Chondrocyte (in vitro differentiated cells): Measurements from ENCODE around the gene ARSB. TPM values are rescaled to one million over a fixed set of nuclear protein-coding genes. Genes with fewer than 3 reads are reported as not detected.

Experiments
- DNase-seq: peaks from one replicate; pipeline ENCODE4 v3.0.0; 2021; ENCODE audit warnings: mixed read lengths, low spot score
- H3K27ac Mint-ChIP-seq: one replicate; pipeline ENCODE4 v1.8.0; 2021; ENCODE audit warnings: mild to moderate bottlenecking, moderate library complexity, mixed read lengths; ENCODE audit not compliant: unreplicated experiment
- H3K27me3 Mint-ChIP-seq: 2 replicates; pipeline ENCODE4 v1.8.0; 2021; ENCODE audit warnings: low read depth, mixed read lengths
- H3K36me3 Mint-ChIP-seq: 2 replicates; pipeline ENCODE4 v1.8.0; 2021; ENCODE audit warnings: low read depth, mixed read lengths
- H3K4me1 Mint-ChIP-seq: 2 replicates; pipeline ENCODE4 v1.8.0; 2021; ENCODE audit warnings: low read depth, mild to moderate bottlenecking, mixed read lengths
- H3K4me3 Mint-ChIP-seq: one replicate; pipeline ENCODE4 v1.8.0; 2021; ENCODE audit warnings: mild to moderate bottlenecking, moderate library complexity, mixed read lengths; ENCODE audit not compliant: unreplicated experiment
- H3K9me3 Mint-ChIP-seq: 2 replicates; pipeline ENCODE4 v1.8.0; 2021; ENCODE audit warnings: low read depth, mixed read lengths
- total RNA-seq: library from RNA; stranded (reverse); gene quantifications from 3 replicates; pipeline ENCODE4 v1.2.1, GENCODE V29; 2021
- TF ChIP-seq, protein P1 (sequence below): fragments of 200-600 bp; sonication (generic); IDR thresholded peaks from 2 replicates; pipeline ENCODE4 v1.5.0; 2021; ENCODE audit warnings: antibody characterized with exemption, mild to moderate bottlenecking, moderate library complexity

The ARSB gene
- total RNA-seq, 1 donor from 2014 or later, result 45.1 TPM

DNA sequence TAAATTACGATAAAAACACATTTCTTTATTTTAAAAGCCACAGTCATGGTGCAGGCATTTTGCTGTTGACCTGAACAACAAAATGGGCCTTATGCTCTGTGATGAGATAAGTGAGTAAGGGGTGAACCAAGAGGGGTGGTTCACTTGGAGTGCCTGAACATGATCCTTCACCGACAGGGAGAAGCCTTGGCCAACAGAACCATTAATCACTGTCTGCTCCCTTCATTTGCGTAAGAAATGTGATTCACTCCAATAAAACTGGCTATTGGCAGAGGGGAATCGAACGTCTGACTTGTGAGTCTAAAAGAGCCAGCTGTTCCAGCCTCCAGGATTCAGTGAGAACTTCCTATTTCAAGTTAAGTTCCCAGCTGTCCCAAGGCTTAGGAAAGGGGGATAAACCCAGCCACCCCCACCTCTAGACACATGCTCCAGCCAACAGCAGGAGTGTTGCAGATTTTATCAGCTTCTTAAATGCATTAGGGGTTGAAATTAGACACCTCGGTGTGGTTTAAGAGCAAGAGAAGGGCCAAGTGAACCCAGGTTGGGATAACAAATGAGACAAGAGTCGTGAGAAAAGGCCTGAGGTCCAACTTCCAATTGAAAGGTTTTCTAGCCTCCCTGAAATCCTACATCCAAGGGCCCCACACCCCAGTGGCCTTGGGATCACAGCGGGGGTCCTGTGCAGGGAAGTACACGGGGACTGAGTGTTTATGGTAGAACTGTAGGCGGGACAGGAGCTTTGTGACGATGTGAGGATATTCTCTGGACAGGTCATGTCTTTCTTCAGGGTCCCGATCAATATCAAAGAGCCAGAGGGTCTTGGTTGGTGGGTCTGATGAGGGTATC is 205.1 kb downstream of the ARSB start:
- no peak for DNase-seq
- TF ChIP-seq, protein P1, sequence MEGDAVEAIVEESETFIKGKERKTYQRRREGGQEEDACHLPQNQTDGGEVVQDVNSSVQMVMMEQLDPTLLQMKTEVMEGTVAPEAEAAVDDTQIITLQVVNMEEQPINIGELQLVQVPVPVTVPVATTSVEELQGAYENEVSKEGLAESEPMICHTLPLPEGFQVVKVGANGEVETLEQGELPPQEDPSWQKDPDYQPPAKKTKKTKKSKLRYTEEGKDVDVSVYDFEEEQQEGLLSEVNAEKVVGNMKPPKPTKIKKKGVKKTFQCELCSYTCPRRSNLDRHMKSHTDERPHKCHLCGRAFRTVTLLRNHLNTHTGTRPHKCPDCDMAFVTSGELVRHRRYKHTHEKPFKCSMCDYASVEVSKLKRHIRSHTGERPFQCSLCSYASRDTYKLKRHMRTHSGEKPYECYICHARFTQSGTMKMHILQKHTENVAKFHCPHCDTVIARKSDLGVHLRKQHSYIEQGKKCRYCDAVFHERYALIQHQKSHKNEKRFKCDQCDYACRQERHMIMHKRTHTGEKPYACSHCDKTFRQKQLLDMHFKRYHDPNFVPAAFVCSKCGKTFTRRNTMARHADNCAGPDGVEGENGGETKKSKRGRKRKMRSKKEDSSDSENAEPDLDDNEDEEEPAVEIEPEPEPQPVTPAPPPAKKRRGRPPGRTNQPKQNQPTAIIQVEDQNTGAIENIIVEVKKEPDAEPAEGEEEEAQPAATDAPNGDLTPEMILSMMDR, result no peak
- Mint-ChIP-seq H3K27me3 (no peaks in the 10 kb centered on the region), H3K36me3 (peaks cover 3% of the 10 kb centered on the region), H3K9me3 (peaks cover 2% of the 10 kb centered on the region), H3K27ac (no peak overlapping the region), H3K4me3 (no peak overlapping the region), H3K4me1 (peaks cover 30% of the 10 kb centered on the region)

DNA sequence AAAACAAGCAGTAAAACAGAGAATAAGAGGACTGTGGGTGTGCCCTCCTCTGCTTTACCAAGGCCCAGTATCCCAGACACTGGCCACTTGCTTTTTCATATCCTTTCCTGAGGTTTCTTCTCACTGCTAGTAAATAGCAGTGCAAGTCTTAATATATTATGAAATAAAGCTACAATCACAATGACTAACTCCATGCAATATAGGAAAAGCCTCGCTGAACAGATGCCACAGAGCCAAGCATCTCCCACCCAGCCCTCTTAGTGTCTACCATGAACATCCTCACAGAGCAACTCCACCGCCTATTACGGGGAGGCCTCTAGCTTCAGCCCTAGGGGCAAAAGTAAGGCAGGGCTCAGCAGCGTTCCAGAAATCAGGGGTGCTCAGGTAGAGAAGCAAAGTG is 205.8 kb downstream of the ARSB start:
- H3K27ac Mint-ChIP-seq, result no peak overlapping the region
- peaks cover 2% of the 10 kb centered on the region for H3K9me3 Mint-ChIP-seq
- no peak for DNase-seq
- H3K36me3 Mint-ChIP-seq, result peaks cover 3% of the 10 kb centered on the region
- TF ChIP-seq, protein P1, result no peak
- H3K27me3 Mint-ChIP-seq, result no peaks in the 10 kb centered on the region
- no peak overlapping the region for H3K4me3 Mint-ChIP-seq
- H3K4me1 Mint-ChIP-seq, result peaks cover 30% of the 10 kb centered on the region

DNA sequence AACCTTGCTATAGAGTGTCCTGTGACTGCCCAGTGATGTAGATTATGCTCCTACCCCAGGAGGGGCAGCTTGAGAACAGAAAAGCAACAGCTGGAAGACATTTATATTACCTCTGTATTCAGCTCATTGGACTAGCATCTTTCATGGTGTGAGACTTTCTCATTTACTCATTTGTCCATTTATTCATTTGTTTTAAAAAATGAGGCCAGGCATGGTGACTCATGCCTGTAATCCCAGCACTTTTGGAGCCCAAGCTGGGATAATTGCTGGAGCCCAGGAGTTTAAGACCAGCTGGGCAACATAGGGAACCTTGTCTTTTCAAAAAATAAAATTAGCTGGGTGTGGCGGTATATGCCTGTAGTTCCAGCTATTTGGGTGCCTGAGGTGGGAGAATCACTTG is 206.6 kb downstream of the ARSB start:
- H3K36me3 Mint-ChIP-seq, result peaks cover 3% of the 10 kb centered on the region
- peaks cover 30% of the 10 kb centered on the region for H3K4me1 Mint-ChIP-seq
- H3K27me3 Mint-ChIP-seq, result no peaks in the 10 kb centered on the region
- H3K4me3 Mint-ChIP-seq, result no peak overlapping the region
- DNase-seq, result no peak
- no peaks in the 10 kb centered on the region for H3K9me3 Mint-ChIP-seq
- H3K27ac Mint-ChIP-seq, result no peak overlapping the region
- TF ChIP-seq, protein P1, result no peak

DNA sequence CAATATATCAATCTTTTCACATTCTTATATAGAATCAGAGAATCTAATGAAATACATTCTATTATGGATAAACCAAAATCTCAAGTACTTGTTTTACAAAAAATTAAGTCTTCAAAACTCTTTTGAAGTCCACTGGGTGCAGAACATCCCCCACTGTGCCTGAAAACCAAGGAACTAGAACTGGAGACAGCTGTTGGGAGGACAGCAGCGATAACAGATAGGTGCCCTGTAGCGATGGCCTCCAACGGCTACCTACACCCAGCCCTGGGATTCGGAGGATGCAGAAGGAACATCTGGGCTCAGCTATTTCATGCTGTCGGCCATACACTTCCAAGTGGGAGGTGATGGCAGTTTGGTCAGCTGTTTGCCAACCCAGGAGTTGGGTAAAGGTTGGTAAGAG is 207.2 kb downstream of the ARSB start:
- no peaks in the 10 kb centered on the region for H3K9me3 Mint-ChIP-seq
- H3K36me3 Mint-ChIP-seq, result peaks cover 3% of the 10 kb centered on the region
- peaks cover 30% of the 10 kb centered on the region for H3K4me1 Mint-ChIP-seq
- TF ChIP-seq, protein P1, result no peak
- no peak for DNase-seq
- H3K27ac Mint-ChIP-seq, result no peak overlapping the region
- H3K27me3 Mint-ChIP-seq, result no peaks in the 10 kb centered on the region
- H3K4me3 Mint-ChIP-seq, result no peak overlapping the region

DNA sequence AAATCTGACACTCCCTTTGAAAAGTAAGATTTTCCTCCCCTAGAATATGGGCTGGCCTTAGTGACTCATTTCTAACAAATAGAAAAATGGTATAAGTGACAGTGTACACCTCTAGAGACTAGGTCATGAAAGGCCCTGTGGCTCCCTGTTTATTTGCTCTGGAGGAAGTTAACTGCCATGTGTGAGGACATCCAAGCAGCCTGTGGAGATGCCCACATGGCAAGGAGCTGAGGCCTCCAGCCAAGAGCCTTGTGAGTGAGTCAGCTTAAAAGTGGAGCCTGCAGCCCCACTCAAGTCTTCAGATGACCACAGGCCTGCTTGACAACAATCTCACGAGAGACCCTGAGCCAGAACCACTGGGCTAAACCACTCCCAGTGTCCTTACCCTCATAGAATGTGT is 208.5 kb downstream of the ARSB start:
- DNase-seq, result no peak
- H3K27ac Mint-ChIP-seq, result no peak overlapping the region
- no peaks in the 10 kb centered on the region for H3K27me3 Mint-ChIP-seq
- peaks cover 3% of the 10 kb centered on the region for H3K36me3 Mint-ChIP-seq
- H3K4me1 Mint-ChIP-seq, result peaks cover 23% of the 10 kb centered on the region
- H3K9me3 Mint-ChIP-seq, result no peaks in the 10 kb centered on the region
- TF ChIP-seq, protein P1, result no peak
- no peak overlapping the region for H3K4me3 Mint-ChIP-seq
